Smooth muscle cell of the pulmonary artery (primary cell): ENCODE results near the gene MBTD1. TPM values are rescaled to one million over a fixed set of nuclear protein-coding genes. Genes with fewer than 3 reads are reported as not detected.

Source experiments
- total RNA-seq: library from RNA; depleted of rRNA; stranded (reverse); fragments of >200 nt; gene quantifications from 2 replicates; pipeline ENCODE4 v1.2.3, GENCODE V29; 2014

Gene MBTD1
- total RNA-seq, result 10.9 and 11.1 TPM in 2 replicates

GRCh38 chr17:51259564-51260236, at the start of gene MBTD1:
MBTD1 (minus strand) TSS chr17:51260049; CDS start chr17:51225161, 34,888 bp downstream.

GRCh38 chr17:51260237-51261023, 581 bp upstream of the MBTD1 start, which contains the start of gene UTP18:
UTP18 (plus strand) TSS chr17:51260546; CDS start chr17:51260585, 39 bp downstream.

GRCh38 chr17:51166198-51166986, 93.5 kb downstream of the MBTD1 start, which contains the start of gene NME2:
NME2 (plus strand) TSS chr17:51166411; CDS start chr17:51166831, 420 bp downstream.

GRCh38 chr17:51153210-51154072, 106.4 kb downstream of the MBTD1 start, which contains the start of gene NME1:
NME1 (plus strand) TSS chr17:51153559; CDS start chr17:51155655, 2,096 bp downstream.

Other genes with a start within 250 kb of the MBTD1 start
- 134 and 148 TPM in 2 replicates for gene SPAG9, start 139.2 kb downstream of the MBTD1 start, total RNA-seq
- 55.6 and 96.0 TPM in 2 replicates for gene NME1, start 106.5 kb downstream of the MBTD1 start, total RNA-seq
- gene NME2, start 93.6 kb downstream of the MBTD1 start, total RNA-seq, result 473 and 509 TPM in 2 replicates
- gene UTP18, start 497 bp upstream of the MBTD1 start, total RNA-seq, result 18.8 and 24.1 TPM in 2 replicates